Skin of body (tissue), 2 donors: Measurements from ENCODE around the gene EVI5L. TPM values are rescaled to one million over a fixed set of nuclear protein-coding genes. Genes with fewer than 3 reads are reported as not detected.
A peak's percentile ranks its signal among the peaks of the same experiment; 100 is the strongest.
"Not testable (repeated sequence)": the region's sequence is repeated elsewhere in the genome, so short reads cannot be mapped to it uniquely, and the experiment has no call there.

Experiments used
- DNase-seq: peaks from one replicate; lab custom pipeline; 2025; lab: John Stamatoyannopoulos, UW
- total RNA-seq: library from RNA; depleted of rRNA; stranded (reverse); fragments of >200 nt; gene quantifications from one replicate; pipeline ENCODE4 v1.2.3, GENCODE V29; 2014

The EVI5L gene
- 8.0 TPM for total RNA-seq

- DNase-seq = peak; percentile 100
Measured at GRCh38 chr19:7829561-7830271, at the start of gene EVI5L. TSS of gene EVI5L (plus strand) at chr19:7830218. CDS start at chr19:7846543, 16,325 bp downstream.

GRCh38 chr19:7781157-7781556, 48.9 kb upstream of the EVI5L start:
- no peak for DNase-seq

- peak; percentile 13 for DNase-seq
Measured at GRCh38 chr19:7783991-7784423, 46.0 kb upstream of the EVI5L start.

DNA sequence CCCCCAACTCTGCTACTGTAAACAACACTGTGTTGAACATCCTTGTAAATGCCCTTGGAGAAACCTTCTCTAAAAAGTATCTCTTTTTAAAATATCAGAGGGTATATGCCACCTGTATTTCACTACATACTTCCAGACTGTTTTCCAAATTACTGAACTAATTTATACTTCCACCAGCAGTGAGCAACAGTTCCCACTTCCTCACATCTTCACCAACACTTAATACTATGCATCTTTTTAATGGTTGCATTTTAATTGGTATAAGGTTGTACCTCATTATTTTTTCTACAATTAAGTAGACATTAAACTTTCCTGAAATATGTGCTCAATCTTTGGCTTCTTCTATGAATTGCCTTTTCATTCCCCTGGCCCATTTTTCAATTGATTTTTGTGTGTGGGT, 45.2 kb upstream of the EVI5L start:
- DNase-seq = no peak

GRCh38 chr19:7787141-7787540, 42.9 kb upstream of the EVI5L start:
- no peak for DNase-seq

- no peak for DNase-seq
Measured at GRCh38 chr19:7787602-7788177, 42.3 kb upstream of the EVI5L start.

DNA sequence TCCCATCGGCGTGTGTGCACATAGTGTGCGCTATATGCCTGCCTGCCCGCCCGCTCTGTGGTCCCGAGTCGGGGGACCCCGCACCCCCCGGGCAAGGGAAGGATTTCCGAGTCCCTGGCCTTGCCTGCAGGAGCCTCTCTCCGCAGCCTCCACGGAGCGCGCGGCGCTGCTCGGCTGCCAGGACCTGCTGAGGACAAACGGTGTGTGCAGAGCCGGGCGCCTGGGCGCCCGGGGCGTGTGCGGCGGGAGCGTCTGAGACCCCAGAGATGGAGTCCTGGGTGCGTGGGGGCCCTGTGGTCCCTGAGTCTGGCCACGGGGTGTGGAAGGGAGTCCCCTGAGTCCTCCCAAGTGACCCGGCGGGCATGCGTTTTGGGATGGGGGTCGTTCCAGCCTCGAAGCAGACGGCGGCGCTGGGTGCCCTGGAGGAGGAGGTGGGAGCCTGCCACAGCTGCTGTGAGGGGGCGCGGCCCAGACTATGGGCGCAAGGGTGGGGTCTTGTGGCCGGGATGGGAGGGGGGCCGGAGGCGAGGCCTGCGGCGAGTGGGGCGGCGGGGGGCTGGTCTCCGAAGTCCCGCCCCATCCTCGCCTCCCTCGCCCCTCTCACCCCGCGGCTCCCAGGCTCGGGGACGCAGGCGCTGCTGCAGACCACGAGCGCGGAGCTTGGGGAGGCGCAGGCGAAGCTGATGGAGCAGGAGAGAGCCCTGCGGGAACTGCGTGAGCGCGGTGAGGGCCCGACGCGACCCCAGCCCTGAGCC, 41.7 kb upstream of the EVI5L start:
- DNase-seq = no peak

GRCh38 chr19:7788933-7789323, 41.1 kb upstream of the EVI5L start:
- no peak for DNase-seq

DNA sequence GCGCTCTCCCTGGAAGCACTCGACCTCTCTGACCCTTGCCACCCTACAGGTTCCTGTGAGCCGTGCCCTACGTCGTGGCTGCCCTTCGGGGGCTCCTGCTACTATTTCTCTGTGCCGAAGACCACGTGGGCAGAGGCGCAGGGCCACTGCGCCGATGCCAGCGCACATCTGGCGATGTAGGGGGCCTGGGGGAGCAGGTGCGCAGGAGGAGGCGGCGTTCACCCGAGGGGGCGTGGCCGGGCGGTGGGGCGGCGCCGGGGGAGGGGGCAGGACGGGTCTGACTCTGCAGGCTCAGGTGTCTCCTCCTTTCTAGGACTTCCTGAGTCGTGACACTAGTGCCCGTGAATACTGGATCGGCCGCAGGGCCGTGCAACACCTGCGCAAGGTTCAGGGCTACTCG, 40.6 kb upstream of the EVI5L start:
- DNase-seq = no peak

- DNase-seq = no peak
Measured at GRCh38 chr19:7790416-7790815, 39.6 kb upstream of the EVI5L start.

DNA sequence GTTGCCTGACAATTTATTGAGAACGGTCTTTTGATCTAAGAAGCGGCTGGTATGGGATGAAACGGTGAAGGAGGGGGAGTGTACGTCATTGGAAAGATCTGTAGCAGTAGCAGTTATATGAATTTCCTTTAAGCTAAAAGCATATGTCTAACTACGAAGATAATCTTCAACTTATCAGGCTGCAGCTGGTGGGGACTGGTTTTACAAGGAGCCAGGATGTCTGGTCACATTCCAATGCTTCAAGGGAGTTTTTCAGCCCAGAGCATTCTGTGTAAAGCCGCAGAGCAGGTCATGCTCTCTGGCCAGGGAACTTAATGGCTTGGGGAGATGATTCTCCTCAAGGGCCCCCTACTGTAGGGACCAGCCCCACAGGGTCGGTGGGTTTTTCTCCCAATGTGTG, 37.7 kb upstream of the EVI5L start:
- no peak for DNase-seq

- DNase-seq = not testable (repeated sequence)
Measured at GRCh38 chr19:7792701-7793100, 37.3 kb upstream of the EVI5L start.

DNA sequence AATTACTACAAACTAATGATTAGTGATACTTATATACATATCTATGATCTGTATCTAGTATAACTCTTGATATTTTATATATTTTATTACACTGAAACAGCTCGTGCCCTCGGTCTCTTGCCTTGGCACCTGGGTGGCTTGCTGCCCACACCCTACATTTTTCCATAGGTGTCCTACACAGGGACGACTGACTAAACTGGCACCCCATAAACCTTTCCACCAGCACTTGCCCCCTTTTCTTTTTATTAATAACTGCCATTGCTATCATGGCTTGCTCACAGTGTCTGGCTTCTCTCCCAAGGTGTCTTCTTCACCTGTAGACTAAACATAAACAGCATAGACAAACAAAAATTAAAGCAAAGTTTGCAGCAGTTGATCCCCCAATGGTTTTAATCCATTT, 36.5 kb upstream of the EVI5L start:
- DNase-seq = no peak

DNA sequence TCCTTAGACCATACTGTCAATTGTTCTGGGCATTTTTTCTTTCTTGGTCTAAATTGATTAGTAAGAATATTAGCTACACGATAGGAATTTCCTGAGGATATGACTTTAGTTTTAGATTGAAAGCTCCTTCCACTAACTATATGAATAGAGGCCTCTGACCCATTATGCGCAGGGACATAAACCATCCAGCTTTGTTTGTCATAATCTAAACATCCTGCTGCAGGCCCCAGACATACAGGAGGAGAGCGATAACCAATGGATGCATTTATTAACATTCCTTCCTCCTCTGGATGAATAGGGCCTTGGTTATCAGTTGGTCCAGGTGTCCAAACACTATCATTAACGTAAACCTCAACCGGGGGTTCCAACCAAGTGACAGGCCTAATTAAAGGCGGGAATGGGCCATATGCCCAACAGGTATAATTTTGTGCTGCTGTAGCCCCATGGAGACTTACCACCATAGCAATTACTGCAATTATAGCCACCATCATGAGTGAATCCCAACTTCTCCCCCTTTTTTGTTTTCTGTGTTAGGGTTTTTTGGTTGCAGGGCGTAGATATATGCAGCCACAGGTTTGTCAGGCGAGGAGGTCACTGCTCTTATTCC, 34.4 kb upstream of the EVI5L start:
- no peak for DNase-seq

GRCh38 chr19:7799640-7800355, 30.2 kb upstream of the EVI5L start:
- DNase-seq = peak; percentile 57

- no peak for DNase-seq
Measured at GRCh38 chr19:7801020-7801570, 28.9 kb upstream of the EVI5L start.

DNA sequence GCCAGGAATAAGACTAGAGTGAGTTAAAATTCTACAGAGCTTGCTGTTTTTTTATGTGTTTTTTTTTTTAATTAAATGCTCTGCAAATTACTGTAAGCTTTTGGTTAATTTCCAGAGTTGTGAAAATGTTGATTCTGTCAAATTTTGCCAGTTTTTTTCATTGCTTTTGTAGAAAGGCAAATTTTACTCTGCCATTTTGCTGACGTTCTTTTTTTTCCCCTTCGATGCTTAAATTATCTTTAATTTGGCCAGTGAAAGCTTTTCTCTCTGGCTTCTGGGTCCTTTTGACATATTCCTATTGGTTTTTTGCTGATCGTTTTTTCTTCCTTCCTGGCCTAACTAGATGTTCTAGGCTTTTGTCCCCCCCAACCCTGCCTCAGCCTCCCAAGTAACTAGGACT, 23.8 kb upstream of the EVI5L start:
- DNase-seq = no peak

GRCh38 chr19:7806876-7807275, 23.1 kb upstream of the EVI5L start:
- DNase-seq = no peak

GRCh38 chr19:7808108-7808507, 21.9 kb upstream of the EVI5L start:
- DNase-seq = no peak

GRCh38 chr19:7811989-7812388, 18.0 kb upstream of the EVI5L start:
- no peak for DNase-seq

DNA sequence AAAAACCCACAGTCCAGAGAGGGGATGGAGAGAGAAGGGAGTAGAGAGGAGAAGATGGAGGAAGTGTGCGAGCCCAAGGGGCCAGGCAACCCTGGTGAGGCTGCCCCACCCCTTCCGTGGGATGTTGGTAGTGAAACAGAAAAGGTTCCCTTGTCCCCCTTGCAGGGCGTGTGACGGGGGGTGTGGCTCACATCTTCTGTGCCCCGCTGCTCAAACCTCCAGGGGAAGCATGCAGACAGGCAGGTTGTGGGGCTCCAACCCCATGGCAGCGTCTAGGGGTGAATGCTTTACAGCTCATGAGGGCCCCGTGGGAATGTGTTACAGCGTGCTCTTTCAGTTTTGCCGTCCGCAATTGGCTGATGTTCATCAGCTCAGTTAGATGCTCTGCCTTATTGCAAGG, 14.7 kb upstream of the EVI5L start:
- no peak for DNase-seq
